ENCODE measurements around the gene INA. TPM values are rescaled to one million over a fixed set of nuclear protein-coding genes. Genes with fewer than 3 reads are reported as not detected.

The INA gene
- total RNA-seq, 3 donors from 2014 or later (not counting 1 experiment from before 2014, with no cell fraction given) = not detected

DNA sequence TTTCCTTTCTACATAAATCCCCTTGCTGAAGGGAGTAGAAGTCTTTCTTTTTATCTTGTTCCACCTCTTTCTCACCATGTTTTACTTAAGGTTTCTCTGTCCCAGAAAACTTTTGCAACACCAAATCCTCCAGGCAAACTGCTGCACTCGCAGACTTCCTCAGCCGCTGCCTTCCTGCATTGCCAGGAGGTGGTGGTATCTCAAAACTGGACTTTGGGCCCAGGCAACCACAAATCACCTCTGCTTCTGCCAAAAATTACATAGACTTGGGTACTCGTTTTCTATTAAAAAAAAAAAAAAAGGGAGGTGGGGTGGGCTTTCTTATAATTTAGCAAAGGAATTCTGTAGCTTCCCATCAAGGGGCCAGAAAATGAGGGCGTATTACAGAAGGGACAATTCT is 14.7 kb downstream of the INA start:
- TF ChIP-seq, protein P1, sequence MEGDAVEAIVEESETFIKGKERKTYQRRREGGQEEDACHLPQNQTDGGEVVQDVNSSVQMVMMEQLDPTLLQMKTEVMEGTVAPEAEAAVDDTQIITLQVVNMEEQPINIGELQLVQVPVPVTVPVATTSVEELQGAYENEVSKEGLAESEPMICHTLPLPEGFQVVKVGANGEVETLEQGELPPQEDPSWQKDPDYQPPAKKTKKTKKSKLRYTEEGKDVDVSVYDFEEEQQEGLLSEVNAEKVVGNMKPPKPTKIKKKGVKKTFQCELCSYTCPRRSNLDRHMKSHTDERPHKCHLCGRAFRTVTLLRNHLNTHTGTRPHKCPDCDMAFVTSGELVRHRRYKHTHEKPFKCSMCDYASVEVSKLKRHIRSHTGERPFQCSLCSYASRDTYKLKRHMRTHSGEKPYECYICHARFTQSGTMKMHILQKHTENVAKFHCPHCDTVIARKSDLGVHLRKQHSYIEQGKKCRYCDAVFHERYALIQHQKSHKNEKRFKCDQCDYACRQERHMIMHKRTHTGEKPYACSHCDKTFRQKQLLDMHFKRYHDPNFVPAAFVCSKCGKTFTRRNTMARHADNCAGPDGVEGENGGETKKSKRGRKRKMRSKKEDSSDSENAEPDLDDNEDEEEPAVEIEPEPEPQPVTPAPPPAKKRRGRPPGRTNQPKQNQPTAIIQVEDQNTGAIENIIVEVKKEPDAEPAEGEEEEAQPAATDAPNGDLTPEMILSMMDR (IDR thresholded peaks at IDR 0.05) = no peak
- H3K36me3 Mint-ChIP-seq = no peaks in the 10 kb centered on the region
- Histone ChIP-seq H3K4me1 (ENCODE audit: control insufficient read depth, insufficient read depth, low read length) (no peaks in the 10 kb centered on the region), H3K9me3 (ENCODE audit: control insufficient read depth, insufficient read depth, low read length) (no peaks in the 10 kb centered on the region), H3K27ac (ENCODE audit: low read length) (no peak overlapping the region), H3K27me3 (ENCODE audit: control insufficient read depth, insufficient read depth, low read length) (peaks cover 2% of the 10 kb centered on the region), H3K4me3 (ENCODE audit: low read length) (no peak overlapping the region), H3K36me3 (ENCODE audit: control insufficient read depth, insufficient read depth, low read length) (no peaks in the 10 kb centered on the region)
- H3K4me3 Mint-ChIP-seq = no peak overlapping the region
- DNase-seq (no peak), ATAC-seq (no peak)
- intact Hi-C loops (cut with micrococcal nuclease) = no loop called here
- no peak overlapping the region for H3K27ac Mint-ChIP-seq
- H3K9me3 Mint-ChIP-seq = no peaks in the 10 kb centered on the region
- WGBS (ENCODE audit: insufficient coverage) = 81% methylated on average over 4 of the region's 4 CpGs
- no peaks in the 10 kb centered on the region for H3K4me1 Mint-ChIP-seq
- peaks cover 15 to 32% of the 10 kb centered on the region in 2 donors for H3K27me3 Mint-ChIP-seq (ENCODE audit: low read depth in 2 of 2)

DNA sequence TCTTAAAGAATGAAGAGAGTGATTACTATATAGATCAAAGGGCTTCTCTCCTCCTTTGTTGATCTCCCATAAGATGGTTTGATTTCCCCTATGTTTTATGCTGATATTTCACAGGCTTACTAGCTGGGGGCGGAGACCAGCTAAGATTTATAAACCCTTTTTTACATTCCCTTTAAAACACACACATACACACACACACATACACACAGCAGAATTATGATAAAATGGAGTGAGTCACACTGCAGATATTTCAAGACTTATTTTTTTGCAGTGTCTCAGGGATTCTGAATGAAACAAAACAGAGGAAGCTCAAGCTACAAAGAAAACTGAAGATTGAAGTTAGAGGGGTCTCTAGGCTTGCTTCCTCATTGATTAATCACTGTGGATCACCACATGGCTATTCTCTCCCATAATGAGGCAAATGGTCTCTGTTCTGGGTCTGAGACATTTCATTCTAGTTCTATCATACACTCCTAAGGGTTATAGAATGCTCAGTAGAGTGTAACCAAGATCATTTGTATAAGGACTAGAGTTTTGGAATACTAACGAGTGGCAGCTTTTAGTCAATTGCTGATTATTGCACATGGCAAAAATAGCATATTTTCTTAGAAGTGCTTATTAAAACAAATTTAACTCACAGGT is 18.6 kb downstream of the INA start:
- no peak overlapping the region for H3K27ac Mint-ChIP-seq
- WGBS (ENCODE audit: insufficient coverage) = 100% methylated on average over 1 of the region's 2 CpGs
- intact Hi-C loops (cut with micrococcal nuclease) = no loop called here
- no peaks in the 10 kb centered on the region for H3K9me3 Mint-ChIP-seq
- Histone ChIP-seq H3K9me3 (ENCODE audit: control insufficient read depth, insufficient read depth, low read length) (no peaks in the 10 kb centered on the region), H3K27me3 (ENCODE audit: control insufficient read depth, insufficient read depth, low read length) (peaks cover 2% of the 10 kb centered on the region), H3K4me3 (ENCODE audit: low read length) (no peak overlapping the region), H3K4me1 (ENCODE audit: control insufficient read depth, insufficient read depth, low read length) (no peaks in the 10 kb centered on the region), H3K27ac (ENCODE audit: low read length) (no peak overlapping the region), H3K36me3 (ENCODE audit: control insufficient read depth, insufficient read depth, low read length) (no peaks in the 10 kb centered on the region)
- no peaks in the 10 kb centered on the region for H3K4me1 Mint-ChIP-seq
- no peak for DNase-seq
- no peak for ATAC-seq
- H3K4me3 Mint-ChIP-seq = no peak overlapping the region
- H3K36me3 Mint-ChIP-seq = no peaks in the 10 kb centered on the region
- peaks cover 0 to 5% of the 10 kb centered on the region in 2 donors for H3K27me3 Mint-ChIP-seq (ENCODE audit: low read depth in 2 of 2)
- TF ChIP-seq, protein P1 (IDR thresholded peaks at IDR 0.05) = no peak

DNA sequence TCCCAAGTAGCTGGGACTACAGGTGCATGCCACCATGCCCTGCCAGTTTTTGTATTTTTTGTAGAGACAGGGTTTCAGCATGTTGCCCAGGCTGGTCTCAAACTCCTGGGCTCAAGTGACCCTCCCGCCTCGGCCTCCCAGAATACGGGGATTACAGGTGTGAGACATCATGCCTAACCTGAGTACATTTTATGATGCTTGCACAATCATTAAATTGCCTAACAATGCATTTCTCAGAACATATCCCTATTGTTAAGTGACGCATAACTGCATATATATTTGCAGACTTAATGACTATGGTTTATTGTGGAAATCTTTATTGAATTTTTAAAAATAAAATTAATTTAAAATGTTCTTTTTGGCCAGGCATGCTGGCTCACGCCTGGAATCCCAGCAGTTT is 30.7 kb downstream of the INA start:
- H3K36me3 Mint-ChIP-seq = no peaks in the 10 kb centered on the region
- Histone ChIP-seq H3K27me3 (ENCODE audit: control insufficient read depth, insufficient read depth, low read length) (no peaks in the 10 kb centered on the region), H3K9me3 (ENCODE audit: control insufficient read depth, insufficient read depth, low read length) (no peaks in the 10 kb centered on the region), H3K27ac (ENCODE audit: low read length) (no peak overlapping the region), H3K36me3 (ENCODE audit: control insufficient read depth, insufficient read depth, low read length) (peaks cover 18% of the 10 kb centered on the region), H3K4me3 (ENCODE audit: low read length) (no peak overlapping the region), H3K4me1 (ENCODE audit: control insufficient read depth, insufficient read depth, low read length) (no peaks in the 10 kb centered on the region)
- ATAC-seq (no peak), DNase-seq (no peak)
- intact Hi-C loops (cut with micrococcal nuclease) = no loop called here
- no peaks in the 10 kb centered on the region for H3K27me3 Mint-ChIP-seq (ENCODE audit: low read depth in 2 of 2)
- no peak overlapping the region for H3K27ac Mint-ChIP-seq
- WGBS (ENCODE audit: insufficient coverage) = 95% methylated on average over 4 of the region's 5 CpGs
- TF ChIP-seq, protein P1 (IDR thresholded peaks at IDR 0.05) = no peak
- no peaks in the 10 kb centered on the region for H3K4me1 Mint-ChIP-seq
- H3K9me3 Mint-ChIP-seq = no peaks in the 10 kb centered on the region
- H3K4me3 Mint-ChIP-seq = no peak overlapping the region

DNA sequence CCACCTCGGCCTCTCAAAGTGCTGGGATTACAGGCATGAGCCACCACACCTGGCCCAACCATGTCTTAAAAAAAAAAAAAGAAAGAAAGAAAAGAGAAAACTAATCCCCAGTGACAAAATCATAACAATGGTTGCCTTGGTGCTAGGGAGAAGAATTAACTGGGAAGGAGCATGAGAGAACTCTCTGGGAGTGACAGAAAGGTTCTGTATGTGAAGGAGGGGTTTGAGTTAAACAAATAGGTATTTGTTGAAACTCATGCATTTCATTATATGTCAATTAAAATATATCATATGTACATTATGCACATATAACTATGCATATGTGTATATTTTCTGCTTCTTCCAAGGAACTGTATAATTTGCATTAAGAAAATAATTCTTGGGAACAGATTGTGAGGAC is 33.3 kb downstream of the INA start:
- Histone ChIP-seq H3K9me3 (ENCODE audit: control insufficient read depth, insufficient read depth, low read length) (no peaks in the 10 kb centered on the region), H3K36me3 (ENCODE audit: control insufficient read depth, insufficient read depth, low read length) (peaks cover 23% of the 10 kb centered on the region), H3K4me3 (ENCODE audit: low read length) (no peak overlapping the region), H3K27ac (ENCODE audit: low read length) (no peak overlapping the region), H3K4me1 (ENCODE audit: control insufficient read depth, insufficient read depth, low read length) (no peaks in the 10 kb centered on the region), H3K27me3 (ENCODE audit: control insufficient read depth, insufficient read depth, low read length) (no peaks in the 10 kb centered on the region)
- TF ChIP-seq, protein P1 (IDR thresholded peaks at IDR 0.05) = no peak
- no CpG with 5 or more reads among the region's 1 CpG for WGBS (ENCODE audit: insufficient coverage)
- no peaks in the 10 kb centered on the region for H3K27me3 Mint-ChIP-seq (ENCODE audit: low read depth in 2 of 2)
- intact Hi-C loops (cut with micrococcal nuclease) = no loop called here
- no peaks in the 10 kb centered on the region for H3K4me1 Mint-ChIP-seq
- no peaks in the 10 kb centered on the region for H3K36me3 Mint-ChIP-seq
- no peak overlapping the region for H3K27ac Mint-ChIP-seq
- ATAC-seq (no peak), DNase-seq (no peak)
- no peaks in the 10 kb centered on the region for H3K9me3 Mint-ChIP-seq
- H3K4me3 Mint-ChIP-seq = no peak overlapping the region
